HEK293T (cell line): ENCODE data around the gene ADAMTS19.

Source experiments
- CTBP1 ChIP-seq: fragments of 450-650 bp; IDR thresholded peaks from 2 replicates; pipeline ENCODE4 v1.6.1; 2016; ENCODE audit warnings: borderline replicate concordance
- FOXM1 ChIP-seq: fragments of 450-650 bp; IDR thresholded peaks from 2 replicates; pipeline ENCODE4 v1.6.1; 2017; ENCODE audit warnings: mild to moderate bottlenecking, borderline replicate concordance
- TARDBP ChIP-seq: fragments of 450-650 bp; IDR thresholded peaks from 2 replicates; pipeline ENCODE4 v1.6.1; 2016

DNA sequence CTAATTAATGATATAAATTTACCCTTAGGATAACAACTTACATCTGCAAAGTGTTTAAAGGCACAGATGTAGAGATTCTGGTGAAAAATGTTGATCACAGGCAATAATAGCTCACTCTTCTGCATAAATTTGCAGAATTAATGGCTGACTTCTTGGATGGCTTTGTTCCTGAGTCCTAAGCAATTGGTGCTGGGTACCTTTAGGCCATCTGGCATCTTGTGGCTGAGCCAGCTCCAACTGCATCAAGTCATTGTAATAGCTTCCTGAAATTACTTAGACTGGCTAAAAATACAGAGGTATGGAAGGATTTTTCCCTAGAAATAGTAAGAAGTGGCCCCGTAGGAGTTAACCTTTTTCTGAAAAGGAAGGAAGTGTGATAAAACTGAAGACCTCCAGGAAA is 169.5 kb downstream of the ADAMTS19 start:
- TF ChIP-seq TARDBP (no peak), CTBP1 (no peak), FOXM1 (no peak)
